HEK293 (cell line): ENCODE data around the gene DDAH1.
A peak's percentile ranks its signal among the peaks of the same experiment; 100 is the strongest.

ENCODE experiments used
- ELK4 ChIP-seq: IDR thresholded peaks from 2 replicates; pipeline ENCODE4 v1.6.1; 2011; ENCODE audit warnings: mild to moderate bottlenecking, low read depth, low read length, borderline replicate concordance
- KLF17 ChIP-seq: fragments of 450-650 bp; formaldehyde crosslinking; IDR thresholded peaks from 2 replicates; pipeline ENCODE4 v1.5.1; 2016; ENCODE audit warnings: missing biosample characterization, missing genetic modification characterization
- TCF7L2 ChIP-seq: IDR thresholded peaks from 2 replicates; pipeline ENCODE4 v1.6.1; 2011; ENCODE audit warnings: low read depth, mild to moderate bottlenecking, inconsistent platforms, low read length, moderate library complexity, borderline replicate concordance
- TSHZ1 ChIP-seq: fragments of 450-650 bp; formaldehyde crosslinking; IDR thresholded peaks from 2 replicates; pipeline ENCODE4 v1.5.1; 2016; ENCODE audit warnings: missing biosample characterization, missing genetic modification characterization, borderline replicate concordance
- ZBTB1 ChIP-seq: fragments of 450-650 bp; formaldehyde crosslinking; IDR thresholded peaks from 2 replicates; pipeline ENCODE4 v1.5.1; 2016; ENCODE audit warnings: missing biosample characterization, missing genetic modification characterization
- ZBTB44 ChIP-seq: fragments of 450-650 bp; IDR thresholded peaks from 2 replicates; pipeline ENCODE4 v1.5.1; 2018; ENCODE audit warnings: missing biosample characterization, mild to moderate bottlenecking, missing genetic modification characterization
- ZEB2 ChIP-seq: fragments of 450-650 bp; formaldehyde crosslinking; IDR thresholded peaks from 2 replicates; pipeline ENCODE4 v1.5.1; 2016; ENCODE audit warnings: missing biosample characterization, missing genetic modification characterization
- ZIC2 ChIP-seq: fragments of 450-650 bp; formaldehyde crosslinking; IDR thresholded peaks from 2 replicates; pipeline ENCODE4 v1.5.1; 2016; ENCODE audit warnings: missing biosample characterization, missing genetic modification characterization
- ZNF155 ChIP-seq: fragments of 450-650 bp; formaldehyde crosslinking; IDR thresholded peaks from 2 replicates; pipeline ENCODE4 v1.5.1; 2016; ENCODE audit warnings: missing biosample characterization, missing genetic modification characterization
- ZNF280C ChIP-seq: fragments of 450-650 bp; formaldehyde crosslinking; IDR thresholded peaks from 2 replicates; pipeline ENCODE4 v1.5.1; 2016; ENCODE audit warnings: missing biosample characterization, missing genetic modification characterization
- ZNF350 ChIP-seq: fragments of 450-650 bp; formaldehyde crosslinking; IDR thresholded peaks from 2 replicates; pipeline ENCODE4 v1.5.0; 2017; ENCODE audit warnings: missing biosample characterization, mild to moderate bottlenecking, missing genetic modification characterization
- ZNF37A ChIP-seq: fragments of 450-650 bp; IDR thresholded peaks from 2 replicates; pipeline ENCODE4 v1.5.1; 2018; ENCODE audit warnings: missing biosample characterization, missing genetic modification characterization
- ZNF513 ChIP-seq: fragments of 450-650 bp; IDR thresholded peaks from 2 replicates; pipeline ENCODE4 v1.5.1; 2018; ENCODE audit warnings: missing biosample characterization, missing genetic modification characterization
- ZNF580 ChIP-seq: fragments of 450-650 bp; formaldehyde crosslinking; IDR thresholded peaks from 2 replicates; pipeline ENCODE4 v1.5.1; 2016; ENCODE audit warnings: missing biosample characterization, missing genetic modification characterization
- ZNF623 ChIP-seq: fragments of 450-650 bp; formaldehyde crosslinking; IDR thresholded peaks from 2 replicates; pipeline ENCODE4 v1.5.1; 2016; ENCODE audit warnings: missing biosample characterization, missing genetic modification characterization
- ZNF626 ChIP-seq: fragments of 450-650 bp; sonication (Bioruptor Pico); formaldehyde crosslinking; IDR thresholded peaks from 2 replicates; pipeline ENCODE4 v1.5.1; 2018; ENCODE audit warnings: missing biosample characterization, missing genetic modification characterization, inconsistent platforms
- ZNF639 ChIP-seq: fragments of 450-650 bp; formaldehyde crosslinking; IDR thresholded peaks from 2 replicates; pipeline ENCODE4 v1.5.1; 2016; ENCODE audit warnings: missing biosample characterization, missing genetic modification characterization
- ZNF658 ChIP-seq: fragments of 450-650 bp; formaldehyde crosslinking; IDR thresholded peaks from 2 replicates; pipeline ENCODE4; 2016; ENCODE audit warnings: missing biosample characterization, missing genetic modification characterization
- ZNF677 ChIP-seq: fragments of 450-650 bp; IDR thresholded peaks from 2 replicates; pipeline ENCODE4 v1.5.0; 2018; ENCODE audit warnings: missing biosample characterization, mild to moderate bottlenecking, missing genetic modification characterization, moderate library complexity
- ZNF791 ChIP-seq: fragments of 450-650 bp; formaldehyde crosslinking; IDR thresholded peaks from 2 replicates; pipeline ENCODE4 v1.5.1; 2016; ENCODE audit warnings: missing biosample characterization, missing genetic modification characterization
- ZNF837 ChIP-seq: fragments of 450-650 bp; formaldehyde crosslinking; IDR thresholded peaks from 2 replicates; pipeline ENCODE4 v1.5.1; 2016; ENCODE audit warnings: missing biosample characterization, missing genetic modification characterization
- ZSCAN4 ChIP-seq: fragments of 450-650 bp; formaldehyde crosslinking; IDR thresholded peaks from 2 replicates; pipeline ENCODE4 v1.5.1; 2017; ENCODE audit warnings: missing biosample characterization, missing genetic modification characterization

DDAH1 gene

GRCh38 chr1:85297855-85298629 lies 166.9 kb downstream of the DDAH1 start (continued):
- TF ChIP-seq ZNF837 (peak; percentile 19; the same call in 1 of the 2 replicates), ZNF155 (tag by site-specific recombination) (peak; percentile 63; the same call in 1 of the 2 replicates), ZNF626 (tag by site-specific recombination) (no peak), ZNF513 (tag by site-specific recombination) (peak; percentile 33; the same call in 1 of the 2 replicates), ZBTB44 (tag by site-specific recombination) (peak; percentile 74), TCF7L2 (no peak), ZNF639 (tag by site-specific recombination) (peak; percentile 79; the same call in 1 of the 2 replicates), ZNF677 (tag by site-specific recombination) (no peak), ZNF623 (tag by site-specific recombination) (no peak; the same call in 1 of the 2 replicates), ZEB2 (tag by site-specific recombination) (peak; percentile 99), ELK4 (no peak), ZNF37A (no peak), ZBTB1 (tag by site-specific recombination) (peak; percentile 13; the same call in 1 of the 2 replicates), ZNF580 (peak; percentile 90), KLF17 (tag by site-specific recombination) (0 out of 2 replicates have a peak, but pooled peaks have one; percentile 46), ZNF350 (tag by site-specific recombination) (no peak), ZSCAN4 (tag by site-specific recombination) (peak; percentile 94), ZNF791 (tag by site-specific recombination) (no peak), ZNF658 (tag by site-specific recombination) (no peak), ZIC2 (tag by site-specific recombination) (peak; percentile 55), ZNF280C (tag by site-specific recombination) (no peak), TSHZ1 (tag by site-specific recombination) (peak; percentile 95)
